Activated CD8-positive, alpha-beta memory T cell treated with anti-CD3 and anti-CD28 coated beads for 4 hours (primary cell): ENCODE data around the gene RIMBP2.

Experiments
- DNase-seq, 2 donors: peaks; one replicate each; pipeline ENCODE4 v3.0.0-alpha.2; 2020; ENCODE audit warnings: low read depth in 2 of 2

The RIMBP2 gene

DNA sequence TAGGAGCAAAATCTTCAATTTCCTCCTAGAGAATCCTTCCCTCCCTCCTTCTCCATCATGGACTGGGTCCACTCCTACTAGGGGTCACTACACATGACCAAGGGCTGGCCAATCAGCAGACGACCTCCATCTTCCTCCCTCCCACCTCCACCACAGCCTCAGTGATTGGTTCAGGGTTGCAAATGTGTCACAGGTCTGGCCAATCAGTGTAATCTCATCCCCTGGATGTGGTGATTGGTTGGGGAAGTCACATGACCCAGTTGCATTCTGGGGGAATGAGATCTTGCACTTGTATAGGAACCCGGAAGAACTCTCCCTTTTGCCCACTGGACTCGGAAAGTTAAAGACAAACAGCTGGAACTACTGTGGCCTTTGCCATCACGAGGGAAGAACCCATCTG is 209.3 kb downstream of the RIMBP2 start:
- no peak for DNase-seq

DNA sequence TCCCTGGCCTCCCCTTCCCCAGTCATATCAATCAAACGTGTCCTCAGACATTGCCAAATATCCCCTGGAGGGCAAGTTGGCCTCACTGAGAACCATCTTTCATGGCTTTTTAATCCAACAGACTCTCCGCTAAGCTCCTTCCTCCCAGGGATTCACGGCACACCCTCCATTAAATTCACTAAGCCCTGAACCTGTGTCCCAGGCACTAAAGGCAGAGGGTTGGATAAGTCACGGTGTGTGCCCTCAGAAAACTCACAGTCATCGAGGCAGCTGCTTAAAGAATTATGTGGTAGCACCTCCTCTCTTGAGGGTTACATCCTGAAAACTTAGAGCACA is 211.3 kb downstream of the RIMBP2 start:
- no peak for DNase-seq

DNA sequence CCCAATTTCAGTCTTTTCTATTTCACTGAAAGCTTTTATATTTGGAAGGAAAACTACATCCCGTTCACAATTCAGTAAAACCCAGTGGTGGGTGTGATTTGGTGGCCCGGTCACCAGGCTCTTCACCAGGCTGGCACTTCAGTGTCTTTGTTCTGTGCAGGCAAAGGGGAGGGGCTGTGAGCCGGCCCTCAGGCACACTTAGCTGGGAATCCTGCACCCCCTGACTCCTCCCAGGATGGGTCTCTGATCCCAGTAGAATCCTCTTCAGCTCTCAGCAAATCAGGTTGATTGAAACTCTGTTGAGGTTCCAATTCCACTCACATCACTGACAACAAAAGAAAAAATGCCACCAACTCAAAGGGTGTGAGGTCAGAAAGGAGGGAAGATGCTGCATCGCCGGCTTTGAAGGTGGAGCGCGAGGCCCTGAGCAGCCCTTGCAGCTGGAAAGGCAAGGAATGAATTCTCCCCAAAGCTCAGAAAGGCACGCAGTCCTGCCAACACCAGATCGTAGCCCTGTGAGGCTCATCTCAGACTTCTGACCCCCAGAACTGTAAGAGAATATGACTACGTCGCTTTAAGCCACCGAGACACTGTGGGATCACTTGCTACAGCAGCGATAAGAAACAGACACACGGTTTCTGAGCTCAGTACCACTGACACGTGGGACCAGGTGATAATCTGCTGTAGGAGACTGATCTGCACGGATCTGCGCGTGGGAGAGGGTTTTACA is 211.8 kb downstream of the RIMBP2 start:
- no peak for DNase-seq

DNA sequence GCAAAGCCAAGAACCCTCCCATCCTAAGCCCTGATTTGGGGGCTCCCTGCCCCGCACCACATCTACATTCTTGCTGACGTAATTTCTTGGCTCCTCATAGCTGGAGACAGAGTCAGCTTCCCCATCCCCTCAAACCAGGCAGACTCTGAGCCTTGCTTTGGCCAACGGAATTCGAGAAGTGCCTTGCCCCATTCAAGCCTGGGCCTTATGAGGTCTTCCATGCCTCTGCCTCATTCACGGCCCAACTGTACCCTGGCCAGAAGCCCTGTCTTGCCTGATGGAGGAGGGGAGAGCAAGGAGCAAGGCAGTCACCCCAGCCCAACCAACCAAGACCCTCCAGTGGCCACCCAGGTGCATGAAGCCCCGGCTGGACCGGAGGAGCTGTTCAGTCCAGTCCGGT is 214.3 kb downstream of the RIMBP2 start:
- DNase-seq: no peak

DNA sequence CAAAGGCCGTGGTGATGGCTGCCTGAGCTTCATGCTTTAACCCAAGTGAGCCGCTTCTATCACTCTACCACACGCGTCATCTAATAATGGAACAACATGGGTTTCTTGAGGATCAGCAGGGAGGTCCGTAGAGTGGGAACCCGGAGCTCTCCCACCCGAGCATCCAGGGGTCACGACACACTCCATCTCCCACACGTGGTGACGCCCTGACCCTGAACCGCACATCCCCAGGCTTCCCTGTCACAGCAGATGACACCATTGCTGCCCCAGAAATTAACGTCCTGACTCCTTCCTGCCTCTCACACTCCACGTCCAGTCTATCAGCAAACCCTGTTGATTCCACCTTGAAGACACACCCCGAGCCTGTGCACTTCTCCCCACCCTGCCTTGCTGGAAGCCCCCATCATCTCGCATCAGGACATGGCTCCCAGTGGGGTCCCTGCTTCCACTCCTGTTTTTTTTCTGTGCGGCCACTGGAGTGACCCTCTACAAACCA is 215.2 kb downstream of the RIMBP2 start:
- no peak for DNase-seq

DNA sequence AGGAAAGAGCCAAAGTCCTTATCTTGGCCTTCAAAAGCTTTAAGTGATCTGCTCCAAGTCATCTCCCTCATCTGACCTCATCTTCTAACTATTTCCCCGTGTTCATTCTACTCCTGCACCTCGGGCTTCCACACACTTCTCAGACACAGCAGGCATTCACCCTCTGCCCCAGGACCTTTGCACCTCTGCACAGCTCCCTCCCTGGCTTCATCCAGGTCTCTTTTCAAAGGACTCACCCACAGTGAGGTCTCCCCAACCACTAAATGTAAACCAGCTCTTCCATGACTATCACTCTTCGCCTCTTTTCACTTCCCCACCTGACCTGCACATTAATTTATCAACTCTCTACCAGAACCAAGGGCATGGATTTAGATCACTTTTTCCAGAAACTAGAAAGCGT is 216.6 kb downstream of the RIMBP2 start:
- no peak for DNase-seq

DNA sequence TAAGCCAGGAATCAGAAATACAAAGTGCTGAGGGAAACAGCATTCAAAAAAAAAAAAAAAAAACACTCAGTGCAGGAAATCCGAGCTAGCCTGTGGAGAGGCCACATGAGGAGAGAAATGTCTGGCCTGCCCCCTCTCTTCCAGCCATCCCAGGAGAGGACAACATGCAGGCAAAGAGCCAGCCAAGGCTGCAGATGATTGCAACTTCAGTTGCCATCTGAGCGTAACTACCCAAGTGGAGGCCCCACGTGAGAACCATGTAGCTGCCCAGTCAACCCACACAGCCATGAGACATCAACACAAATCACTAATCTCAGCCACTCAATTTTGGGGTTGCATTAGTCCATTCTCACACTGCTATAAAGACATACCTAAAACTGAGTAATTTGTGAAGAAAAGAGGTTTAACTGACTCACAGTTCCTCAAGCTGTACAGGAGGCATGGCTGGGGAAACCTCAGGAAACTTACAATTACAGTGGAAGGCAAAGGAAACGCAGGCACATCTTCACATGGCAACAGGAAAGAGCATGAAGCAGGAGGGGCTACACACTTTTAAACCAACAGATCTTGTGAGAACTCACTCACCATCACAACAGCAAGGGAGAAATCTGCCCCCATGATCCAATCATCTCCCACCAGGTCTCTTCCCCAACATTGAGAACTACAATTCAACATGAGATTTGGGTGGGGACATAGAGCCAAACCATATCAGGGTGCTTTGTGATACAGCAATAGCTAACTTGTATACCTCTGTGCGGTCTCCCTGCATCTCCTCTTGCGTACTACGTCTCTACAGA is 217.3 kb downstream of the RIMBP2 start:
- no peak for DNase-seq

DNA sequence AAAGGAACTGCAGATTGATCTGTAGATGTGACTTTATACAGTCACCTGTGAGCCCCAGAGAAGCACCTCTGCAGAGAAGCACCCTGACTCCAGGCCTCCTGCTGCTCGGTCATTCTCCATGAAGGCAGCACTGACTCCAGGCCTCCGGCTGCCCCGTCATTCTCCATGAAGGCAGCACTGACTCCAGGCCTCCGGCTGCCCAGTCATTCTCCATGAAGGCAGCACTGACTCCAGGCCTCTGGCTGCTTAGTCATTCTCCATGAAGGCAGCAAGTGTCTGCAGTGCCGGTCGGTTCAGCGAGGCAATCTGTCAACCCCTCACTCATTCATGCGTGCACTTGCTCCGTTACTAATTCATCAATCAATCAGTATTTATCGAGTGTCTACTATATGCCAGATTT is 218.1 kb downstream of the RIMBP2 start:
- DNase-seq: no peak

DNA sequence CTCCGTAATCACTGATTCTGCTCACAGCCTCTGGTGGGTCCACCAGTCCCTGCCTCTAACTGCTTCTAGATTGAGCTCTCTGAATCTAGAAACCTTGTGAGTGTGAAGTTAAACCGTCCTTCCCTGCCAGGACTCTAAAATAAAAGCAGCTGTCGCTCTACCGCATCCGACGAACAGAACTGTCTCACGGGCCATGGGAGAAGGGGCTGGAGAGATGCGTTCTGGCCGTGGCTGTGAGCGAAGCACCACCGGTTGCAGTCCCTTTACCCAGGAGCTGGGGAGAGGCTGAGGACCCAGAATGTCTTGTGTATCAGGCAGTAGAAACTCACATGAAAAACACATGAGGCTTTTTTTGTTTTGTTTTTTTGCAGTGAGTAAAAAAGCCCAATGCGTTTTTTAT is 218.8 kb downstream of the RIMBP2 start:
- DNase-seq: no peak

DNA sequence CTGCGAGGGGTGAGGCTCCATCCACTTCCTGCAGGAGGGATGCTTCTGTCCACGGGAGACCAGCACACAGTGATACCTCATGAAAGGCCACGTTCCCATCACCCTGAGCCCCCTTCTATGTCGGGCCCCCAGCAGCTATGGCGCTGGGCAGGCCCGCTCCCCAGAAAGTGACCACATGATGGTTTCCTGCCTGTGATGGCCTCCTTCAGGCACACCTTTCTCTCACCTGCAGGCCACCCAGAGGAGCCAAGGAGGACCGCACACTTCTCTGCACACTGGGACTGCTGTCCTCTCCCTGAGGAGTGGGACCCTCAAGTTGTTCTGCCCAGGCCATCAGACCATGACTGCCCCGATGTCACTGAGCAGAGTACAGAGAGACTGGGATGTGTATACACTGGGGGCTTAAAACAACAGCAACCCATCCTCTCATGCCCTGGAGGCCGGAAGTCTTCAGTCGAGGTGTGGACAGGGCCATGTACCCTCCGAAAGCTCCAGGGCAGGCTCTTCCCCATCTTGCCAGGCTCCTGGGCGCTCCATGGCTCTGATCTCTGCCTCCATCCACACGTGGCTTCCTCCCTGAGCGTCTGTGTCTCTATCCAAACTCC is 219.5 kb downstream of the RIMBP2 start:
- DNase-seq: no peak

DNA sequence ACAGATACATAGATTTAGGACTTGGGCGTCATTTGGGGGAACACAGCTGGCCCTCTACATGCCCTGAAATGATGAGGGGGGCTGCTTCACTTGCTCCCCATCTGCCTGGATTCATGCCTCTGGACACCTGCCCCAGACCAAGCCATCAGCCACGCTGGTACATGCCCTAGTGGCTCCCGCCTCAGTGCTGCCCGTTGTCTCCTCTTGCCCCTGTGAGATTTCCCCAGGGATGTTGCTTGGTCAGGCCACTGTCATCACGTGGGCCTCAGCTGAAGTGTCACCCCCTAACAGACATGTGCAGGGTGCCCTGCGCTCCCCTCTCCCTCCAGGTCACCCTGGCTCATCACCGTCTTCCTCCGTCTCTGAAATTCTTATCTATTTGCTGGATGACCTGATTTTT is 220.9 kb downstream of the RIMBP2 start:
- no peak for DNase-seq

DNA sequence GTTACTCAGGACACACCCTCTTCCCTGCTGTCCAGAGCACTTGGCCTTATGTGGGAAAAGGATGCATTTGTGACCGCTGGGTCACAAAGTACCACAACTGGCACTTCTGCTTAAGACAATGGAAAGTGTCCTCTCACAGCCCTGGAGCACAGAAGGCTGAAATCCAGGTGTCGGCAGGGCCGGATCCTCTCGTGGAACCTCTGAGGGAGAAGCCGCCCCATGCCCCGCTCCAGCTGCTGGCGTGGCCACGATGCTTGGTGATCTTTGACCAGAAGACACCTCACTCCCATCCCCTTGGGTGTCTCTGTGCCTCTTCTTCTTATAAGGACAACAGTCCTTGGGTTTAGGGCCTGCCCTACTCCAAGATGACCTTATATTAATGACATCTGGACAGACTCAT is 221.4 kb downstream of the RIMBP2 start:
- no peak for DNase-seq

DNA sequence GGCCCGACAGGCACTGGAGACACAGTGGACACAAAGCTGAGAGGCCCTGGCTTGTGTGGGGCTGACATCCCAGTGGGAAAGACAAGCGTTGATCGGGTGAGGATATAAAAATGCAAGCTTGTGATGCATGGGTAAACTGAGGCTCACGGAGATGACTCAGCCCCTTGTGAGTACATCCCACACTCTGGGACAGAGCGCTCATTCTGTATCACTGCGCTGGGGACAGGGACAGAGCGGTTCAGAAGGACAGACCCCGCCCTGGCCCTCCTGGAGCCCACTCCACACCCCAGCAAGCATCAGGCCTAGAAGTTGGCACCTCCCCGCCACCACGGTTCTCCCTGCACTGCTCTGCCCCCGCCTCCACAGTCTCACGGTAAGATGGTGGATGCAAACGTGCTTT is 222.1 kb downstream of the RIMBP2 start:
- DNase-seq: no peak

DNA sequence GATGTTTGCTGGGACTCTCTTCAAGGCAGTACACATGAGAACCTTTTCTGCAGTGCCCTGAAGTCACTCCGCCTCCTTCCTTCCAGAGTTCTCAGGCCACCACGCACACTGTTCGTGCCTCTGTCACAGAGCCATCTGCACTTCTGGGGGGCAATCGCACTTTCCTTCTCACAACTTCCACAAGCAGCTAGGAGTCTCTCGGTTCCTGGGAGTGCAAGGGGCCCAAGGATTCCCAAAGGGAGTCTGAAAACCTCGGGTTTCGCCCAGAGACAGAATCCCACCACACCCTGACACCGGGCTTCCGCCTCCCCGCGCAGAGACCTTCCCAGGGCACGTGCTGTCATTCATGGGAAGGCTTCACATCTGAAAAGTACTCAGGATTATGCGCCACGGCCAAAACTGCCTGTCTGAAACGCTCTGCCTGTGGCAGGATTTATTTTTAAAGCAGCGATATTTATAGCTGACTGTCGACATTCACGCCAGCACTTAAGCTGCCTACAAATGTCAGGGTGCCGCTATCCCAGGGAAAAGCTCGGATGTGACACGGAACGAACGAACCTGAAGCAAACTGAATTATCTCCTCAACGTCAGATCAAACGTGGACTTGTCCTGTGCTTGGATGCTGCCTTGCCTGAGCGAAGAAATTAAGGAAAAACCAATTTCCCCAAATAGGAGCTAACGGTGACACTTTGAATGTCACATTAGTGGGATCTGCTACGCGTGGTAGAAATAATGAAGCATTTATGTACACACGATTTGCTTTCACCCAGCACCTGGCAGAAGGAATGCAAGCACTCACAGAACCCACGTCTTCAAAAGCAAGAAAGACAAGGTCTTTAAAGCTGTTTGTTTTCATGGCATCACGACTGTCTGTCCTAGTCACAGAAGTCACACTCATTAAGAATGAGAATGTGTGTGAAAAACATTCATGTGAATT is 224.4 kb downstream of the RIMBP2 start:
- no peak for DNase-seq

DNA sequence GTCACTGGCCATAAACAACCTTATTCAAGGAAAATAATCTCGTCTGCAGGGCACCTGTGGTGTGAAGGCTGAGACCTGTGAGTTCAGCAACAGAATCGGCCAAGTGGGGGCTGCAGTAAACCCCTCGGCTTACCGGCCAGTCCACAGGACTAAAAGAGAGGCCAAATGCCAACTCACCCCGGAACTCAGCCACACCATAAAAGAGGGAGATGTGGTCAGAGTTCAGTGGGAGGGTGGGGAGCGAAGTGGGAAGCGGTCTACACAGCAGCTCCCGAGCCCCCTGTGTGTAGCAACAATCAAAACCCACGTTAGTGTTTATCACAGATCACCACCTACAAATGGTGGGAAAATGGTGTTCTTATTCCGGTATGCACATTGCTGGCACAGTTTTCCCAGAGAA is 225.4 kb downstream of the RIMBP2 start:
- DNase-seq: no peak

DNA sequence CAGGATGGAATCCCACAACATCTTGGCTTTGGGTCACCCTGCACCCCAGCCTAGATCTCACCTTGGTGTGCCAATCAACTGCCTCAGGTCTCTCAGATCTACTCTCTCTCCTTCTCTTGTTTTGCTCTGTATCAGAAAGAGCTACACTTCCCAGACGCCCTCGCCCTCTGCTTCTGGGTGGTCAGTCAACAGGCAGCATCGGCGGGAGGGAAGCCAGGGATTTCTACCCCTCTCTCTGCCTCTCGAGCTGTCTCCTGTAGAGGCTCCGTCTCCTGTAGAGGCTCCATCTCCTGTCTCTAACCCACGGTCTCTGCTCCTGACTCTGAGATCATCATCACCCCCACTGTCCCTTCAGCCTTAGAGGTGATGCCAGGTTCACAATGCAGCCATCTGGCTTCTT is 226.8 kb downstream of the RIMBP2 start:
- no peak for DNase-seq

DNA sequence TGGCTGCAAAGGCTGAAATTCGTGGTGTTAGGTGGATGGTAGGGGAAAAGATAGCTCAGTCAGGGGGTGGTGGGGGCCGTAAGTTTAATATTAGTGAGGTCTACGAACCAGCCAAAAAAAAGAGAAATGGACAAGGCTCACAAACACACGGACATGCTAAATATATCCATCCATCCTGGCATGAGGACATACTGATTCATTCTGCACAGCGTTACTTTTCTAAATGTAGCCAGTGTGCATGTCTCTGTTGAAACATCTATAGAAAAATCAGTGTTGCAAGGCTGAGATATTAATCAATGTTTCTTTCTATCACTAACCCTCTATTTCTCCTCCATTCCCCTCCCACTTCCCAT is 227.8 kb downstream of the RIMBP2 start:
- no peak for DNase-seq

DNA sequence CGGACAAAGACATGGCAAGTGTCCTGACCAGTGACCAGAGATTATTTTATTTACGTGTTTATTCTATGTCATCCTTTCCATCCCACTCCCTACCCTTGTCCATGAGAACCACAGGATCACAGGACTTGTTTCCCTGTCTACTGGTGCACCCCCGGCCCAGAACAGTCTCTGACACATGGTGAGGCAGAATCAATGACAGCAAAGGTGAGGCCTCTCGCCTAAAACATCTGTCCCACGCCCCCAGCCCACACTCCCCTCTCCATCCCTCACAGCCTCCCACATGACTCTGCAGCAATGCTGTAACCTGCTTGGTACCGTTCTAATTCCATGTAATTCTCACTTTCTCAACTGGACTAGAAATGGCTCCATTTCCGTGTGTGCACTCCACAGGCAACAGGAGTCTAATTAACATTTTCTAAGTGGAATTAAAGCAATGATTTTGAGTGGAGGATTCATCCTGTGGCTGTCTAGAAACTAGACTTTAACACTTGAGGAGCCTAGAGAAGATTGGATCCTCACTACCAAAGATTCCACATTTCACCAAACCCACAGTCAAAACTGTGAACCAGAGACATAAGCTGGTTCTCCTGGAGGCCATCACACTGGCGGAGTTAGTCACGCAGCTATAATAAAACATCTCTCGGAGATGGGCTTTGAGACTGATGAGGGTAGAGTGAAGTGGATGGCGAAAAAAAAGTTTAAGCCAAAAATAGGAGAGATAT is 228.3 kb downstream of the RIMBP2 start:
- no peak for DNase-seq

DNA sequence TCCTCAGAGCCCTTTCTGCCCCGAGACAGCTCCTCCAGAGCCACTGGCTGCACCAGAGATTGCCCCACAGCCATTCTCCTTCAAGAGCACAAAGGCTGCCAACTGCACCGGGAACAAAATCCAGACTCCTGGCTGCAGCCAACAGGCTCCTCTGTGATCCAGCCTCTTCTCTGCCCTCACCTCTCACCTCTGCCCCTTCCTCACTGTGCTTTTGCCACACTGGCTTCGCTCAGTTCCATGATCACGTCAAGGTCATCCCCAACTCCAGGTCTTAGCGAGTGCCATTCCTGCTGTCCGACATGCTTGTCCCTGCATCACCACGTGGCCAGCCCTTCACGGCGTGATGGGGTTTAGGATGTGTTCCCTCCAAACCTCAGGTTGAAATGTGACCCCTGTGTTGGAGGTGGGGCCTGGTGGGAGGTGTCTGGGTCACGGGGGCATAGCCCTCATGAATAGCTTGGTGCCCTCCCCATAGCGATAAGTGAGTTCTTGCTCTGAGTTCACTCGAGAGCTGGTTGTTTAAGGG is 229.1 kb downstream of the RIMBP2 start:
- DNase-seq: no peak

DNA sequence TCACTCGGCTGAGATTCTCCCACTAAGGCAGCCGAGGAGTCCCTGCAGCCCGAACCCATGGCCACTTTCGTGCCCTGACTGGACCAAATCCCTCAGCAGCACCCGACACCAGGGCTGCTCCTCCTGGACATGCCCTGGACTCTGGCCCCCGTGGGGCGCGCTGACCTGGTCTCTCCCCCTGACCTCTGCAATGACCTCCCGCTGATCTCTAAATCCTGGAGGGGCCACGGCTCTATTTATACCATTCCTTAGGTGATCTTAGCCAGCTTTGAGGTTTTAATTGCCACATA is 230.0 kb downstream of the RIMBP2 start:
- DNase-seq: no peak
